Left renal pelvis (tissue), 4 donors: Measurements from ENCODE around the gene SPR. TPM values are rescaled to one million over a fixed set of nuclear protein-coding genes. Genes with fewer than 3 reads are reported as not detected.

Experiments
- DNase-seq, 4 donors: peaks; one replicate each; pipeline ENCODE4 v3.0.0-alpha.2; 2013; ENCODE audit warnings: low read depth in 4 of 4, low spot score in 3 of 4
- polyA plus RNA-seq, 4 donors: library from polyadenylated mRNA; unstranded; fragments of 120-200 nt; gene quantifications; one replicate each; pipeline ENCODE4 v1.2.1, GENCODE V29; 2013; ENCODE audit not compliant: insufficient read length in 4 of 4

Gene SPR
- polyA plus RNA-seq, 4 donors: 2.3 to 12.1 (median 9.7) TPM

DNA sequence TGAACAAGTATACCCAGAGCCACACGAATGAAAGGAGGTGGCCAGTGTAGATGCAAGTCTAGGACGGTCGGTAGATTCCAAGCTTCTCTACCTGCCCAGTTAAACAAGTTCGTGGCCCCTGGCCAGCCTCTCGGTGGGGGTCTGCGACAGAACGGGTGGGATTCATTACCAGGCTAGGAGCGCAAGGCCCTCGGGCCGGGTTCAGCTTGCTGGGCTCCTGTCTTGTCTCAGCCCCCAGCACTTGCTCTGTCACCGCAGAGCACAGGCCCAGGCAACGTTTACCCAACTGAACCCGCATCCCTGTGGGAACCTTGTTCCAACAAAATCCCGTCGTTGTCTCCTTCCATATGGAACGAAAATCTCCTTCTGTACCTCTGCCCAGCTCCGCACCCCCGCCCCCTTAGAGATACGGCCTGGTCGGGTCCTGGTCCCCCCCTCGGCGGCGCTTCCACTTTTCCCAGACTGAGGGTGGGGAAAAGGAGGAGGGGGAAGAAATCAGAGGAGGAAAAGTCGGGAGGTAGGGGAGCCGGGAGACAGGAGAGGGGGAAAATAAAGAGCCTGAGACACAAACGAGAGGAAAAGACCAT is 28.2 kb downstream of the SPR start:
- no peak for DNase-seq

DNA sequence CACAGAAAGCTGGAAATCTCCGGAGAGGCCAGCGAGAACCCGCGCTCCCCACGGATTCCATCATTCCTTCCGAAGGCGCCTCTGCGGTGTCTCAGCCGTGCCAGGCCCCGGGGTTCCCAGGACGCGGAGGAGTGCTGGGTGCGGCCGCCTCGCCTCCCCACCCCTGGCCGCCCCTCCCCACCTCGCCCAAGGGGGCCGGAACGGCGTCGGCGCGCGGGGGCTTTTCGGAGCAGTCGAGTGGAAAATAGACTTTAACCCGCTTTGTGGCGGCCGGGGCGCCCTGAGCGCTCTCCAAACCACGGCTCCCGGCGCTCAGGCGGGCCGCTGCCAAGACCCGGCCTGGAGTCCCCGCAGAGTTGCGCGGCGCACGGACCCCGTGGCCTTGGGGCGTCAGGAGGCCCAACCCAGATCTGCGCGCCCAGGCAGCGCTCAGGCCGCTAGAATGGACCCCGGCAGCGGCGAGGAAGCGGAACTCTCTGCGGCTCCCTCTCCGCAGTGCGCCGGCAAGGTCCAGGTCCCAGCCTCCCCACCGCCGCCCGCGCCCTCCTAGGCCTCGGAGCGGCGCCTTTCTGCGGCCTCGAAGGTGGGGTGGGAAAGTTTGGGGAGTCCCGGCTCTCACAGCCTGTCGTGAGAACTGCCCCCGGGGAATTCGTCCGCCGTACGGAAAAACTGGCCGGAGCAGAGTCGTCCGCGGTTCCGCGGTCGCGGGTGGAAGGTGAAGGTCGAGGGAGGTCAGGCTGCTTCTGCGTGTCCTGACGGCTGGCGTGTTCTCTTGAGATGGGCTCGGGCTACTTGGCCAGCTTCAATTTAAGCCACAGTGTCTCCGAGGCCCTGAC is 28.9 kb downstream of the SPR start:
- no peak for DNase-seq

DNA sequence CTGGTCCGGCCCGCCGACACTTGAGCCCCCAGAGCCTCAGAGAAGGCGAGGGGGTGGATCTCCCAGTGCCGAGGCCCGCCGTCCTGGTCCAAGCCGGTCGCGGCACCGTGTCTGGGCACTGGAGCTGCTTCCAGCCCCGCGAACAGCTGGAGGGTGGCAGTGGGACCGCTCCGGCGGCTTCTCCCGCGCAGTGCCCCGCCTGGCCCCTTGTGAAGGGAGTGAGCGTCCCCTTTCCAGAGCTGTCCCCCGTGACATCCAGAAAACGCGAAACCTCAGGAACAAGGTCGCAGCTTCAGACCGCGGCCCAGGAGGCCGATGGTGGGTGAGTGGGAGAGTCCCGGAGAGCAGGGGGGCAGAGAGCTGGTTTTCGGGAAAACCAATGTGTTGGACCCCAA is 29.5 kb downstream of the SPR start:
- no peak for DNase-seq

GRCh38 chr2:72917138-72917876 is 30.1 kb downstream of the SPR start, which contains the start of gene EMX1:
TSS of gene EMX1 (plus strand) at chr2:72917519. CDS start at chr2:72917853, 334 bp downstream.
- DNase-seq: no peak

DNA sequence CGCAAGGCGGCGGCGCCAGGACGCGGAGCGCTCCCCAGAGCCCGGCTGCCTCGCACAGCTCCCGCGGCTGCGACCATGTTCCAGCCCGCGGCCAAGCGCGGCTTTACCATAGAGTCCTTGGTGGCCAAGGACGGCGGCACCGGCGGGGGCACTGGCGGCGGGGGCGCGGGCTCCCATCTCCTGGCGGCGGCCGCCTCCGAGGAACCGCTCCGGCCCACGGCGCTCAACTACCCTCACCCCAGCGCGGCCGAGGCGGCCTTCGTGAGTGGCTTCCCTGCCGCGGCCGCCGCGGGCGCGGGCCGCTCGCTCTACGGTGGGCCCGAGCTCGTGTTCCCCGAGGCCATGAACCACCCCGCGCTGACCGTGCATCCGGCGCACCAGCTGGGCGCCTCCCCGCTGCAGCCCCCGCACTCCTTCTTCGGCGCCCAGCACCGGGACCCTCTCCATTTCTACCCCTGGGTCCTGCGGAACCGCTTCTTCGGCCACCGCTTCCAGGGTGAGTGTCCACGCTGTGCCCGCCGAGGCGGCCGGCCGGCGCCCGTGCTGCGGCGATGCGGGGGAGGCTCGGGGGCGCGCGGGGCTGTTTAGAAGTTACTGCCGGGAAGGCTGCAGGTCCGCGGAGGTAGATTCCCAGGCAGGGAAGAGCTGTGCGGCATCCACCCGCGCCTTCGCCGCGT is 30.8 kb downstream of the SPR start:
- no peak for DNase-seq

GRCh38 chr2:72919414-72920317 is 32.5 kb downstream of the SPR start:
- DNase-seq: no peak

- no peak for DNase-seq
Observed at GRCh38 chr2:72920318-72921087, 33.3 kb downstream of the SPR start.

- no peak for DNase-seq
Observed at GRCh38 chr2:72921088-72921851, 34.1 kb downstream of the SPR start.

DNA sequence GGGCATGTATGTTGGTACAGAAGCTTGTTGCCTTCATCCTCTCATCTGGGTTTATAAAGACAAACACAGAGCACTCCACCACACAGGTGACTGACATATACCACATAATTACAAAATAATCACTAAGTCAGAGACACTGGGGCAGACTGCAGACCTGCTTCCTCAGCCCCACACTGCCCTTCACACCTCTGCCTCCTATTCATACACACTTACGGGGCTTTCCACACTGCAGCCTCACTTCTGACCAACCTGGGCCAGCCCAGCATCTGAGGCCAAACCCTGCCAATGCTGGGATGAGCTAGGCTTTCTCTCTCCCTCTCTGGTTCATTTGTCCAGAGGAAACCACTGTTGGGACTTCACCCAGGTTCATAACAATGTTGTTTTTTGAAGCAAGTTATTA is 34.6 kb downstream of the SPR start:
- no peak for DNase-seq

GRCh38 chr2:72923833-72924352 is 36.7 kb downstream of the SPR start:
- no peak for DNase-seq

- DNase-seq: no peak
Observed at GRCh38 chr2:72924353-72925240, 37.4 kb downstream of the SPR start.

GRCh38 chr2:72925328-72925943 is 38.2 kb downstream of the SPR start:
- DNase-seq: no peak

- DNase-seq: no peak
Observed at GRCh38 chr2:72926368-72926767, 39.2 kb downstream of the SPR start.

- no peak for DNase-seq
Observed at GRCh38 chr2:72926811-72927465, 39.7 kb downstream of the SPR start.

DNA sequence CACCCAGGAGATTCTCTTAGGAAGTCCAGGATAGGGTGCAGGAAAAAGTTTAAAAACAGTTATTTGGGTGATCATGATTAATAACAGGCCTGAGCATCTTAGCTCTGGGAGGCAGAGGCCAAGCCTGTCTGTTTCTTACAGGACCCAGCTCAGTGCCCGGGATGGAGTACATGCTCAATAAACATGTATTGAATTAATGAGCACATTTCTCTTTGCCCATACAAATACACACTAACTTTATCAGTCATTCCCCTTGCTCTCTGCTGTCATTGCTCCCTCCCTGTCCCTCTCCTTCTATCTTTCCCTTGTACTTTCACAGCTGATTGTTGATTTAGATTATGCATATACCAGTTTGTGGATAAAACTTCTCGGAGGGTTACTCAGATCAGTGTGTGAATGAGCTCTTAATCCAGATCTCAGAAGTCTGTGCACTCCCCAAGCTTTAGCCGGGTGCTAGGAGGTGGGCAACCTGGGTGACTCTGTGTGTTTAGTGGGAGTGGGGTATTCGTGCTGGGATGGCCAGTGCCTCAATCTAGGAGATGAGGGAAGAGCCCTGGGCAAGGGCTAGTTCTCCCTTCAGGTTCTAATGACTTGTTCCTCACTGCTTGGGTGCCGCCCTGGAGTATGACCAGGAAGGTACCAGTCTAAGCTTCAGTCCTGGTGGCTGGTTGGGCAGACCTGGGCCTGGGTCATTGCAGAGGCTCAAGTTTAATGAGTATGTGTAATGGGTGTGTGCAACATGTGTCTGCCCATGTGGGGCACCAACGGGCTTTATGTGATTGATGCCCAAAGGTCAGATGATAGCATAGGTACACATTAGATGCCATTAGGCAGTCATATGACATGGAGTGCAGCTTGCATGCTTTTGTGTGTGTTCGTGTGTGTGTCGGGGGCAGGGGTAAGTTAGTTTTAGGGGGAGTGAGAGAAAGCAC is 40.7 kb downstream of the SPR start:
- DNase-seq: no peak
